ENCODE measurements around the gene RTN4. TPM values are rescaled to one million over a fixed set of nuclear protein-coding genes. Genes with fewer than 3 reads are reported as not detected.

RTN4 gene
- total and polyA plus RNA-seq, 2 experiments from 2014 or later = 218 to 221 TPM

DNA sequence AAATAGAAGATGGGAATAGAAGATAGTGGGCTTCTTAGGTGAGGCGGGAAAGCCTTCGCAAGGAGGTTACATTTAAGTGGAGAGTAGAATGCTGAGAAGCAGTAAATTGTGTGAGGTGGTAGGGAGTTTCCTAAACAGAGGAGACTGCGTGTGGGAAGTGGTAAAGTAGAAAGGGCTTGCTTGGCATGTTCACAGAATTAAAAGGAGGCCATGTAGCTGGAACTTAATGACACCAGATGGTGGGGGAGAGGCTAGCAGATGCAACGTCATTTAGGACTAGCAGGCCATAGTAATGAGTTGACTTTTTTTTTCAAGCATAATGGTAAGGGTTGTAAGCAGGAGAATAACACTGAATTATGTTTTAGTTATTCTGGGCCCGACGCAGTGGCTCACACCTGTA is 13.0 kb upstream of the RTN4 start (continued):
- TF ChIP-seq, protein P1, sequence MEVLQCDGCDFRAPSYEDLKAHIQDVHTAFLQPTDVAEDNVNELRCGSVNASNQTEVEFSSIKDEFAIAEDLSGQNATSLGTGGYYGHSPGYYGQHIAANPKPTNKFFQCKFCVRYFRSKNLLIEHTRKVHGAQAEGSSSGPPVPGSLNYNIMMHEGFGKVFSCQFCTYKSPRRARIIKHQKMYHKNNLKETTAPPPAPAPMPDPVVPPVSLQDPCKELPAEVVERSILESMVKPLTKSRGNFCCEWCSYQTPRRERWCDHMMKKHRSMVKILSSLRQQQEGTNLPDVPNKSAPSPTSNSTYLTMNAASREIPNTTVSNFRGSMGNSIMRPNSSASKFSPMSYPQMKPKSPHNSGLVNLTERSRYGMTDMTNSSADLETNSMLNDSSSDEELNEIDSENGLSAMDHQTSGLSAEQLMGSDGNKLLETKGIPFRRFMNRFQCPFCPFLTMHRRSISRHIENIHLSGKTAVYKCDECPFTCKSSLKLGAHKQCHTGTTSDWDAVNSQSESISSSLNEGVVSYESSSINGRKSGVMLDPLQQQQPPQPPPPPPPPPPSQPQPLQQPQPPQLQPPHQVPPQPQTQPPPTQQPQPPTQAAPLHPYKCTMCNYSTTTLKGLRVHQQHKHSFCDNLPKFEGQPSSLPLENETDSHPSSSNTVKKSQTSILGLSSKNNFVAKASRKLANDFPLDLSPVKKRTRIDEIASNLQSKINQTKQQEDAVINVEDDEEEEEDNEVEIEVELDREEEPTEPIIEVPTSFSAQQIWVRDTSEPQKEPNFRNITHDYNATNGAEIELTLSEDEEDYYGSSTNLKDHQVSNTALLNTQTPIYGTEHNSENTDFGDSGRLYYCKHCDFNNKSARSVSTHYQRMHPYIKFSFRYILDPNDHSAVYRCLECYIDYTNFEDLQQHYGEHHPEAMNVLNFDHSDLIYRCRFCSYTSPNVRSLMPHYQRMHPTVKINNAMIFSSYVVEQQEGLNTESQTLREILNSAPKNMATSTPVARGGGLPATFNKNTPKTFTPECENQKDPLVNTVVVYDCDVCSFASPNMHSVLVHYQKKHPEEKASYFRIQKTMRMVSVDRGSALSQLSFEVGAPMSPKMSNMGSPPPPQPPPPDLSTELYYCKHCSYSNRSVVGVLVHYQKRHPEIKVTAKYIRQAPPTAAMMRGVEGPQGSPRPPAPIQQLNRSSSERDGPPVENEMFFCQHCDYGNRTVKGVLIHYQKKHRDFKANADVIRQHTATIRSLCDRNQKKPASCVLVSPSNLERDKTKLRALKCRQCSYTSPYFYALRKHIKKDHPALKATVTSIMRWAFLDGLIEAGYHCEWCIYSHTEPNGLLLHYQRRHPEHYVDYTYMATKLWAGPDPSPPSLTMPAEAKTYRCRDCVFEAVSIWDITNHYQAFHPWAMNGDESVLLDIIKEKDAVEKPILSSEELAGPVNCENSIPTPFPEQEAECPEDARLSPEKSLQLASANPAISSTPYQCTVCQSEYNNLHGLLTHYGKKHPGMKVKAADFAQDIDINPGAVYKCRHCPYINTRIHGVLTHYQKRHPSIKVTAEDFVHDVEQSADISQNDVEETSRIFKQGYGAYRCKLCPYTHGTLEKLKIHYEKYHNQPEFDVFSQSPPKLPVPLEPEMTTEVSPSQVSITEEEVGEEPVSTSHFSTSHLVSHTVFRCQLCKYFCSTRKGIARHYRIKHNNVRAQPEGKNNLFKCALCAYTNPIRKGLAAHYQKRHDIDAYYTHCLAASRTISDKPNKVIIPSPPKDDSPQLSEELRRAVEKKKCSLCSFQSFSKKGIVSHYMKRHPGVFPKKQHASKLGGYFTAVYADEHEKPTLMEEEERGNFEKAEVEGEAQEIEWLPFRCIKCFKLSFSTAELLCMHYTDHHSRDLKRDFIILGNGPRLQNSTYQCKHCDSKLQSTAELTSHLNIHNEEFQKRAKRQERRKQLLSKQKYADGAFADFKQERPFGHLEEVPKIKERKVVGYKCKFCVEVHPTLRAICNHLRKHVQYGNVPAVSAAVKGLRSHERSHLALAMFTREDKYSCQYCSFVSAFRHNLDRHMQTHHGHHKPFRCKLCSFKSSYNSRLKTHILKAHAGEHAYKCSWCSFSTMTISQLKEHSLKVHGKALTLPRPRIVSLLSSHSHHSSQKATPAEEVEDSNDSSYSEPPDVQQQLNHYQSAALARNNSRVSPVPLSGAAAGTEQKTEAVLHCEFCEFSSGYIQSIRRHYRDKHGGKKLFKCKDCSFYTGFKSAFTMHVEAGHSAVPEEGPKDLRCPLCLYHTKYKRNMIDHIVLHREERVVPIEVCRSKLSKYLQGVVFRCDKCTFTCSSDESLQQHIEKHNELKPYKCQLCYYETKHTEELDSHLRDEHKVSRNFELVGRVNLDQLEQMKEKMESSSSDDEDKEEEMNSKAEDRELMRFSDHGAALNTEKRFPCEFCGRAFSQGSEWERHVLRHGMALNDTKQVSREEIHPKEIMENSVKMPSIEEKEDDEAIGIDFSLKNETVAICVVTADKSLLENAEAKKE (CRISPR knock-in tag; IDR thresholded peaks at IDR 0.05) = no peak
- TF ChIP-seq STAT1 (IDR thresholded peaks at IDR 0.05; ENCODE audit: unreplicated experiment) = no peak
- TF ChIP-seq CREB1 (CRISPR knock-in tag; IDR thresholded peaks at IDR 0.05; ENCODE audit: low read depth) = no peak
- TF ChIP-seq NANOG (IDR thresholded peaks at IDR 0.05; ENCODE audit: borderline replicate concordance) = no peak
- TF ChIP-seq POLR2AphosphoS5 (IDR thresholded peaks at IDR 0.05; ENCODE audit: low read depth) = no peak

DNA sequence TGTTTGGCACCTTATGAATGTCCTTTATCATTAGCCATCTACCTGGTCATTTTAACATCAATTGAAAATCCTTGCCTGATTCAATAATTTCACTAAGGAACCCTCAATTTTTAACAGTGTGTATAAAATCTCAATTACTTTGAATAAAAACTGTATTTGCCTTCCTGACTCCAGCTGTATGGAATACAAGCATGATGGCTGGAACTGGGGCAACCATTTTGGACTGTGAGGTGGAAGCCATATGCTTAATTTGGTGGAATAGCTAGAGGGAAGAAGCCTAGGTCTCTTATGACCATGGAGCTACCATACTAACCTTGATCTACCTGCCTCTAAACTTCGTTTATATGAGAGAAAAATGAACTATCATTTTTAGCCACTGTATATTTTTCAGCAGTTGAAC is 12.5 kb upstream of the RTN4 start:
- Mint-ChIP-seq H3K4me1 (no peaks in the 10 kb centered on the region), H3K27ac (no peak overlapping the region), H3K9me3 (no peaks in the 10 kb centered on the region), H3K4me3 (no peak overlapping the region), H3K27me3 (ENCODE audit: insufficient read depth, low read depth, poor library complexity) (peaks cover 3% of the 10 kb centered on the region), H3K36me3 (ENCODE audit: low read depth) (no peaks in the 10 kb centered on the region)
- DNase-seq (ENCODE audit: low spot score) = no peak
- Histone ChIP-seq H3K27me3 (ENCODE audit: insufficient read depth) (no peaks in the 10 kb centered on the region), H2AFZ (no peak overlapping the region), H3K79me2 (replicated peaks; ENCODE audit: insufficient read depth) (no peaks in the 10 kb centered on the region), H3K4me1 (ENCODE audit: insufficient read depth) (no peaks in the 10 kb centered on the region), H3F3A (replicated peaks; ENCODE audit: low read depth) (no peaks in the 10 kb centered on the region), H3K9me2 (ENCODE audit: insufficient read depth) (no peaks in the 10 kb centered on the region), H3K4me3 (no peak overlapping the region), H4K20me1 (replicated peaks; ENCODE audit: insufficient read depth) (no peaks in the 10 kb centered on the region), H3K4me2 (no peak overlapping the region), H3K27ac (ENCODE audit: low read depth) (no peak overlapping the region), H3K36me3 (ENCODE audit: insufficient read depth) (no peaks in the 10 kb centered on the region)
- ATAC-seq = no peak
- no peak for TF ChIP-seq NANOG (IDR thresholded peaks at IDR 0.05; ENCODE audit: borderline replicate concordance)

Measured in GM23338 (cell line).